Suprapubic skin (tissue), 3 donors: ENCODE measurements around the gene C2CD4D.

Experiments
- CTCF ChIP-seq, 2 donors: fragments of 200-600 bp in 1 of 2; fragments of 450-650 bp in 1 of 2; sonication (generic) in 1 of 2; IDR thresholded peaks; one replicate each; pipeline ENCODE4 v1.5.1; 2016 to 2019; ENCODE audit warnings: antibody characterized with exemption in 2 of 2, mild to moderate bottlenecking in 1 of 2, moderate library complexity in 1 of 2
- POLR2A ChIP-seq, 2 donors: fragments of 450-650 bp; IDR thresholded peaks; one replicate each; pipeline ENCODE4 v1.6.1; 2017; ENCODE audit warnings: antibody characterized with exemption in 2 of 2, mild to moderate bottlenecking in 2 of 2, moderate library complexity in 2 of 2

- TF ChIP-seq CTCF (IDR thresholded peaks at IDR 0.05), result no peak
- no peak for TF ChIP-seq POLR2A (IDR thresholded peaks at IDR 0.05)
These were observed 28.4 kb downstream of the C2CD4D start for GRCh38 chr1:151811181-151811580.
